Neural progenitor cell (in vitro differentiated cells): ENCODE results near the gene FARP1. TPM values are rescaled to one million over a fixed set of nuclear protein-coding genes. Genes with fewer than 3 reads are reported as not detected.

Source experiments
- DNase-seq: peaks from one replicate; pipeline ENCODE4 v3.0.0-alpha.2; 2016; ENCODE audit warnings: low spot score
- H2AFZ ChIP-seq: fragments of 200-600 bp; sonication (generic); replicated peaks from 2 replicates; pipeline ENCODE4 v1.6.1; 2016; ENCODE audit warnings: antibody characterized with exemption
- H3F3A ChIP-seq: fragments of 200-600 bp; sonication (generic); 2 replicates; pipeline ENCODE4 v1.6.1; 2016; ENCODE audit warnings: antibody characterized with exemption, low read depth
- H3K27ac ChIP-seq: fragments of 200-600 bp; sonication (generic); 2 replicates; pipeline ENCODE4 v1.5.1; 2016; ENCODE audit warnings: mild to moderate bottlenecking
- H3K27me3 ChIP-seq: fragments of 200-600 bp; sonication (generic); 2 replicates; pipeline ENCODE4 v1.6.1; 2016; ENCODE audit warnings: mild to moderate bottlenecking, moderate library complexity
- H3K36me3 ChIP-seq: fragments of 200-600 bp; sonication (generic); 2 replicates; pipeline ENCODE4 v1.5.1; 2016
- H3K4me1 ChIP-seq: fragments of 200-600 bp; sonication (generic); 2 replicates; pipeline ENCODE4 v1.6.1; 2016; ENCODE audit warnings: mixed run types
- H3K4me2 ChIP-seq: fragments of 200-600 bp; sonication (generic); 2 replicates; pipeline ENCODE4 v1.6.1; 2016
- H3K4me3 ChIP-seq: fragments of 200-600 bp; sonication (generic); 2 replicates; pipeline ENCODE4 v1.5.1; 2016
- H3K79me2 ChIP-seq: fragments of 200-600 bp; sonication (generic); 2 replicates; pipeline ENCODE4 v1.6.1; 2016; ENCODE audit warnings: low read depth
- H3K9ac ChIP-seq: fragments of 200-600 bp; sonication (generic); 2 replicates; pipeline ENCODE4 v1.6.1; 2016
- H3K9me3 ChIP-seq: fragments of 200-600 bp; sonication (generic); 2 replicates; pipeline ENCODE4 v1.5.1; 2016; ENCODE audit warnings: low read depth
- H4K20me1 ChIP-seq: fragments of 200-600 bp; sonication (generic); 2 replicates; pipeline ENCODE4 v1.6.1; 2016; ENCODE audit warnings: low read depth
- H3K27ac Mint-ChIP-seq: 3 replicates; pipeline ENCODE4 v1.8.0; 2021; ENCODE audit warnings: mixed read lengths
- H3K27me3 Mint-ChIP-seq: 2 replicates; pipeline ENCODE4 v1.8.0; 2022; ENCODE audit warnings: low read depth, mild to moderate bottlenecking, inconsistent platforms, moderate library complexity, mixed read lengths; ENCODE audit not compliant: insufficient read depth
- H3K36me3 Mint-ChIP-seq: 3 replicates; pipeline ENCODE4 v1.8.0; 2021; ENCODE audit warnings: mixed read lengths
- H3K4me1 Mint-ChIP-seq: 3 replicates; pipeline ENCODE4 v1.8.0; 2021; ENCODE audit warnings: mixed read lengths
- H3K4me3 Mint-ChIP-seq: 3 replicates; pipeline ENCODE4 v1.8.0; 2021; ENCODE audit warnings: mild to moderate bottlenecking, moderate library complexity, mixed read lengths
- H3K9me3 Mint-ChIP-seq: 3 replicates; pipeline ENCODE4 v1.8.0; 2020; ENCODE audit warnings: mixed read lengths
- CTCF ChIP-seq: fragments of 200-600 bp; sonication (generic); IDR thresholded peaks from 2 replicates; pipeline ENCODE4 v1.5.1; 2017; ENCODE audit warnings: antibody characterized with exemption, mild to moderate bottlenecking
- EZH2 ChIP-seq: fragments of 200-600 bp; sonication (generic); IDR thresholded peaks from 2 replicates; pipeline ENCODE4 v1.6.1; 2017; ENCODE audit warnings: antibody characterized with exemption, mild to moderate bottlenecking, moderate library complexity
- EZH2phosphoT487 ChIP-seq: fragments of 200-600 bp; sonication (generic); IDR thresholded peaks from 2 replicates; pipeline ENCODE4 v1.6.1; 2017; ENCODE audit warnings: antibody characterized with exemption
- total RNA-seq: library from RNA; depleted of rRNA; stranded (reverse); fragments of >200 nt; gene quantifications from 2 replicates; pipeline ENCODE4 v1.2.3, GENCODE V29; 2015; ENCODE audit warnings: low replicate concordance

The FARP1 gene
- total RNA-seq, 1 donor from 2014 or later = 78.0 TPM

- Histone ChIP-seq H3K27ac (no peak overlapping the region), H3K4me3 (no peak overlapping the region), H2AFZ (no peak overlapping the region), H3K79me2 (peaks cover 100% of the 10 kb centered on the region), H4K20me1 (peaks cover 92% of the 10 kb centered on the region), H3K9me3 (no peaks in the 10 kb centered on the region), H3K27me3 (no peaks in the 10 kb centered on the region), H3K4me2 (peak overlapping the region; percentile 63), H3K36me3 (no peaks in the 10 kb centered on the region), H3F3A (peaks cover 29% of the 10 kb centered on the region), H3K4me1 (peaks cover 67% of the 10 kb centered on the region), H3K9ac (no peak overlapping the region)
- DNase-seq = no peak
- Mint-ChIP-seq H3K27me3 (no peaks in the 10 kb centered on the region), H3K4me3 (no peak overlapping the region), H3K36me3 (peaks cover 7% of the 10 kb centered on the region), H3K4me1 (peaks cover 73% of the 10 kb centered on the region), H3K9me3 (no peaks in the 10 kb centered on the region), H3K27ac (no peak overlapping the region)
- no peak for TF ChIP-seq EZH2phosphoT487
- TF ChIP-seq CTCF = no peak
- TF ChIP-seq EZH2 = no peak
Measured at GRCh38 chr13:98490195-98490836, 347.4 kb downstream of the FARP1 start.

GRCh38 chr13:98490866-98491265, 348.0 kb downstream of the FARP1 start:
- H3K4me1 ChIP-seq = peaks cover 67% of the 10 kb centered on the region

GRCh38 chr13:98492335-98493041, 349.6 kb downstream of the FARP1 start:
- Histone ChIP-seq H3K9me3 (no peaks in the 10 kb centered on the region), H3K4me3 (peak overlapping the region; percentile 10), H4K20me1 (peaks cover 94% of the 10 kb centered on the region), H3K27ac (peak overlapping the region; percentile 78), H2AFZ (no peak overlapping the region), H3K27me3 (no peaks in the 10 kb centered on the region), H3K4me2 (peak overlapping the region; percentile 63), H3K9ac (no peak overlapping the region), H3K4me1 (peaks cover 73% of the 10 kb centered on the region), H3K79me2 (peaks cover 100% of the 10 kb centered on the region), H3K36me3 (no peaks in the 10 kb centered on the region), H3F3A (peaks cover 32% of the 10 kb centered on the region)
- no peaks in the 10 kb centered on the region for H3K9me3 Mint-ChIP-seq
- H3K36me3 Mint-ChIP-seq = peaks cover 4% of the 10 kb centered on the region
- H3K27me3 Mint-ChIP-seq = no peaks in the 10 kb centered on the region
- H3K4me3 Mint-ChIP-seq = no peak overlapping the region
- TF ChIP-seq EZH2phosphoT487 = no peak
- no peak for TF ChIP-seq CTCF
- TF ChIP-seq EZH2 = no peak
- peak; percentile 67 for DNase-seq
- peak overlapping the region; percentile 62 for H3K27ac Mint-ChIP-seq
- H3K4me1 Mint-ChIP-seq = peaks cover 79% of the 10 kb centered on the region

More at GRCh38 chr13:98490866-98491265, 348.0 kb downstream of the FARP1 start:
- no peak overlapping the region for H3K27ac ChIP-seq
- H4K20me1 ChIP-seq = peaks cover 92% of the 10 kb centered on the region
- no peak for TF ChIP-seq EZH2
- TF ChIP-seq CTCF = no peak
- TF ChIP-seq EZH2phosphoT487 = no peak
- H2AFZ ChIP-seq = no peak overlapping the region
- H3K27ac Mint-ChIP-seq = no peak overlapping the region
- peaks cover 26% of the 10 kb centered on the region for H3F3A ChIP-seq
- H3K79me2 ChIP-seq = peaks cover 100% of the 10 kb centered on the region
- no peak for DNase-seq
- no peak overlapping the region for H3K9ac ChIP-seq
- no peaks in the 10 kb centered on the region for H3K27me3 Mint-ChIP-seq
- no peaks in the 10 kb centered on the region for H3K9me3 ChIP-seq
- H3K4me2 ChIP-seq = peak overlapping the region; percentile 63
- no peaks in the 10 kb centered on the region for H3K27me3 ChIP-seq
- H3K4me3 Mint-ChIP-seq = no peak overlapping the region
- H3K36me3 ChIP-seq = no peaks in the 10 kb centered on the region
- H3K4me3 ChIP-seq = no peak overlapping the region
- no peaks in the 10 kb centered on the region for H3K9me3 Mint-ChIP-seq
- H3K36me3 Mint-ChIP-seq = peaks cover 7% of the 10 kb centered on the region
- H3K4me1 Mint-ChIP-seq = peaks cover 72% of the 10 kb centered on the region
